Epithelial cell of proximal tubule (primary cell): ENCODE measurements around the gene PGLYRP4. TPM values are rescaled to one million over a fixed set of nuclear protein-coding genes. Genes with fewer than 3 reads are reported as not detected.

ENCODE experiments used
- DNase-seq: peaks from one replicate; pipeline ENCODE4 v3.0.0-alpha.2; 2011; ENCODE audit warnings: low read depth
- H3K4me3 ChIP-seq: 2 replicates; pipeline ENCODE4 v1.5.1; 2011; ENCODE audit warnings: low read depth, mild to moderate bottlenecking, low read length
- total RNA-seq: library from RNA; depleted of rRNA; stranded (reverse); fragments of >200 nt; gene quantifications from 2 replicates; pipeline ENCODE4 v1.2.3, GENCODE V29; 2015
- TF ChIP-seq, protein P1 (sequence below): conservative IDR thresholded peaks from 2 replicates; pipeline ENCODE4 v1.5.1; 2012; ENCODE audit warnings: low read depth, mild to moderate bottlenecking, low read length

The PGLYRP4 gene
- total RNA-seq, 1 donor from 2014 or later: not detected

DNA sequence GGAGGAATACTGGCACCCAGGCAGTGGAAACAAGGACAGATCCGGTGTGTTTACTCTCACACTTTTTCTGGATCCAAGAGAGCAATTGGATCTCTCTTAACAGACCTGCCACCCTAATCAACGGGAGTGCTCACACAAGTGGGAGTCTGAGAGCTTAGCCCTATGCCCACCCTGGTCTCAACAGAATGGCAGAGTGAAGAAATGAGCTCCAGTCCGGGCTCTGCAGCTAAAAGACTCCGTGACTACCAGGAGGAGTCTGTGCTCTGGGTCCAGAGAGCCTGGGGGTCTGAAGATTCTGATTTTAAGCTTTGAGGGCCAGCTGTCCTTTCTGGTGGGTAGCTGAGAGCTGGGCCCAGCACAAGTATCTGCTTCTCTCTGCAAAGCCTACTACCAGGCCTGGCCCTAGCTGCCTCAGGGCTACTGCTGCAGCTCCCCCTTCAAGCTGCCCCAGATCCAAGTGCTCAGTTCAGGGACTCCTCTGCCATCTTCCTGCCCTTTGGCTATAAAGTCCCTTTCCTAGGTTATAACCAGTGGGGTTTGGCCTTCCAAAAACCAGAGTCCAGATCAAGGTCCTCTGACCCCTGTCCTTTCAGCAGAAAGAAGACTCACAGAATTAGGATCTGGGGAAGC is 13.0 kb upstream of the PGLYRP4 start:
- TF ChIP-seq, protein P1, sequence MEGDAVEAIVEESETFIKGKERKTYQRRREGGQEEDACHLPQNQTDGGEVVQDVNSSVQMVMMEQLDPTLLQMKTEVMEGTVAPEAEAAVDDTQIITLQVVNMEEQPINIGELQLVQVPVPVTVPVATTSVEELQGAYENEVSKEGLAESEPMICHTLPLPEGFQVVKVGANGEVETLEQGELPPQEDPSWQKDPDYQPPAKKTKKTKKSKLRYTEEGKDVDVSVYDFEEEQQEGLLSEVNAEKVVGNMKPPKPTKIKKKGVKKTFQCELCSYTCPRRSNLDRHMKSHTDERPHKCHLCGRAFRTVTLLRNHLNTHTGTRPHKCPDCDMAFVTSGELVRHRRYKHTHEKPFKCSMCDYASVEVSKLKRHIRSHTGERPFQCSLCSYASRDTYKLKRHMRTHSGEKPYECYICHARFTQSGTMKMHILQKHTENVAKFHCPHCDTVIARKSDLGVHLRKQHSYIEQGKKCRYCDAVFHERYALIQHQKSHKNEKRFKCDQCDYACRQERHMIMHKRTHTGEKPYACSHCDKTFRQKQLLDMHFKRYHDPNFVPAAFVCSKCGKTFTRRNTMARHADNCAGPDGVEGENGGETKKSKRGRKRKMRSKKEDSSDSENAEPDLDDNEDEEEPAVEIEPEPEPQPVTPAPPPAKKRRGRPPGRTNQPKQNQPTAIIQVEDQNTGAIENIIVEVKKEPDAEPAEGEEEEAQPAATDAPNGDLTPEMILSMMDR: no peak
- H3K4me3 ChIP-seq: no peak overlapping the region
- no peak for DNase-seq

DNA sequence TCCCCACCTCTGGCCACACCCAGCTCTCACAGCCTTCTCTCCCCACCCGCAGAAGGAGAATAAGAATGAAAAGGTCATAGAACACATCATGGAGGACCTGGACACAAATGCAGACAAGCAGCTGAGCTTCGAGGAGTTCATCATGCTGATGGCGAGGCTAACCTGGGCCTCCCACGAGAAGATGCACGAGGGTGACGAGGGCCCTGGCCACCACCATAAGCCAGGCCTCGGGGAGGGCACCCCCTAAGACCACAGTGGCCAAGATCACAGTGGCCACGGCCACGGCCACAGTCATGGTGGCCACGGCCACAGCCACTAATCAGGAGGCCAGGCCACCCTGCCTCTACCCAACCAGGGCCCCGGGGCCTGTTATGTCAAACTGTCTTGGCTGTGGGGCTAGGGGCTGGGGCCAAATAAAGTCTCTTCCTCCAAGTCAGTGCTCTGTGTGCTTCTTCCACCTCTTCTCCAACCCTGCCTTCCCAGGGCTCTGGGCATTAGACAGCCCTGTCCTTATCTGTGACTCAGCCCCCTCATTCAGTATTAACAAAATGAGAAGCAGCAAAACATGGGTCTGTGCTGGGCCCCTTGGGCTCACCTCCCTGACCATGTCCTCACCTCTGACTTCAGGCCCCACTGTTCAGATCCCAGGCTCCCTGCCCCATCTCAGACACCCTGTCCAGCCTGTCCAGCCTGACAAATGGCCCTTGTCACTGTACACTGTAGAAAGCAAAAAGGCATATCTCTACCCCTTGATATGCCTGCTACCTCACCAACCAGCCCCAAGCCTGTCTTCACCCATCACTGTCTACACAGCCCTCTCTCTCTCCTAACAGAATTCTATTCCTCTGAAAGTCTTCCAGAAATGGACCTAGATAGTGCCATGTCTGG is 12.2 kb upstream of the PGLYRP4 start:
- DNase-seq: no peak
- TF ChIP-seq, protein P1: no peak
- H3K4me3 ChIP-seq: no peak overlapping the region

DNA sequence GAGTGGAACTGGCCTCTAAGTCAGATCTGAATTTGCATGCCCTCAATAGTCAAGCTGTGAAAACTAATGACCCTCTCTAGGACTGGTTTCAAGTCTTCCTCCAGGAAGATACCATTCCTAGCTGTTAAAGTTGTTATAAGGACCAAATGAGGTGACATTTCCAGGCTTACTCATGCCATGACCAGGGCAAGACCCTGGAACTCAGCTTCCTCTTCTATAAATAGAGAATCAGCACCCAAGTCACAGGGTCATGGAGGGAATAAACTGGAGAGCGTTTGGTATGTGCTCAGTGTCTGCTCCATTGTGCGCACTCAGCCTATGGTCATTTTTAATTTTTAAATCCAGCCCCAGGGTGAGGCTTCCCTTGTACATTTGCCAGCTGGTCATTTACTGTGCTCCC is 11.5 kb upstream of the PGLYRP4 start:
- no peak for DNase-seq
- TF ChIP-seq, protein P1: no peak
- no peak overlapping the region for H3K4me3 ChIP-seq

DNA sequence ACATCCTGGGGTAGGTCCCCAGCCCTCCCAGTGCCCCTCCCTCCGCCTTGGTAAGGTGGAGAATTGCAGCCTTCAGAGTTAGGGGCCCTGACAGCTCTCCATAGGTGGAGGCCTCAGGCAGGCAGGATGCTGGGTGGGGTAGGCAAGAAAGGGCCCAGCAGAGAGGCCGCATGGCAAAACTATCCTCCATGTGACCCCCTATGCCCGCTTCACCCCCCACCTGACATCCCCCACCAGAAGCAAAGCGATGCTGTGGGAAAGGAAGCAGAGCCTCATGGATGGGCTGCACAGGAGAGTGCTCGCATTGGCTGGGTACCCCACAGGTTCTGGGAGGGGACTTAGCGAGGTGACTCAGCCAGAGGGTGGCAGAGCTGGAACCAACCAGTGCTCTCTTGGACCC is 10.6 kb upstream of the PGLYRP4 start:
- no peak overlapping the region for H3K4me3 ChIP-seq
- TF ChIP-seq, protein P1: no peak
- DNase-seq: no peak

DNA sequence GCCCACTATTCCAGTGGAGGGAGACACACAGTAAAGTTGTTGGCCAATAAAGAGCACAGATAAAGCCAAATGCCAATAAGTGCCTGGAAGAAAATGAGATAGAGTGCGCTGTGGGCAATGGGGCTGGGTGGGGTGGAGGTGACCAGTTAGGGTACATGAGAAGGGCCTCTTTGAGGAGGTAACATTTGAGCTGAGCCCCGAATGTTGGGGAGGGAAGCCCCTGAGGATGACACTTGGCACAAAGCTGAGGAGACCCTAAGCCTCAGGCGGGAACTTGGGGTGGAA is 10.0 kb upstream of the PGLYRP4 start:
- no peak for DNase-seq
- TF ChIP-seq, protein P1: no peak
- no peak overlapping the region for H3K4me3 ChIP-seq

DNA sequence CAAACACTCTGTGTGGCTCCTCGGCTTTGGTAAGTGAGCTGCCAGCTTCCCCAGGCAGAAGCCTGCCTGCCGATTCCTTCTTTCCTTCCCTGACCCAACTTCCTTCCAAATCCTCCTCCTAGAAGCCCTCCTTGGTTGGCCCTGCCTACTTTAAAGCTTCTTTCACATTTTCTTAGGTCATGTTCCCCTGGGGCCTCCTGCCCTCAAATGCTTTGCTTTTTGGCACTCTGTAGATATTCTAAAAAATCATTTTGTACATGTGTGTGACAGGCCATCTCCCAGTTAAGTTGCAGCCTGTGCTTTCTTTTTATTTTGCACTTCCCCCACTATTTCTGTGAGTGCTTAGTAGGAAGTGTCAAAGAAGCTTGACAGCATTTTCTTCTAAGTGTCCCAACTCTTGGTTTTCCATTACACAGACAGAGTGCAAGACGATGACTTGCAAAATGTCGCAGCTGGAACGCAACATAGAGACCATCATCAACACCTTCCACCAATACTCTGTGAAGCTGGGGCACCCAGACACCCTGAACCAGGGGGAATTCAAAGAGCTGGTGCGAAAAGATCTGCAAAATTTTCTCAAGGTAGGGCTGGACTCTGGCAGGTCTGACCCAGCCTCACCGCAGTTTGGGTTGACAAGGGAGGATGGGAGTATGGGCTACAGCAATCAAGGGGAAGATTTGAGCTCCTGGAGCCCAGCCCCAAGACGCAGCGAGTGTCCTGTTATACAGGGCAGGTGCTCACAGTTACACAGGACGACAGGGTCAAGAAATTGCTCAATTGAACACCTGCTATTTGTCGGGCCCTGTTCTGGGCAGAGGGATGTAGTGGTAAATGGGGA is 9.4 kb upstream of the PGLYRP4 start, which contains the start of gene S100A9:
S100A9 (plus strand) TSS at position 2 of the 838 bp plus-strand sequence; CDS start at position 432, 430 bp downstream.
- no peak within 1 kb of the TSS for H3K4me3 ChIP-seq
- DNase-seq: no peak
- TF ChIP-seq, protein P1: no peak
